GM12892 (cell line): ENCODE measurements around the gene IRGC.

Experiments
- POLR2A ChIP-seq: IDR thresholded peaks from 2 replicates; pipeline ENCODE4 v1.6.1; 2011; ENCODE audit warnings: low read depth, low read length, control low read depth
- POLR2AphosphoS5 ChIP-seq: IDR thresholded peaks from 2 replicates; pipeline ENCODE4 v1.6.1; 2011; ENCODE audit warnings: low read depth, low read length, control low read depth

DNA sequence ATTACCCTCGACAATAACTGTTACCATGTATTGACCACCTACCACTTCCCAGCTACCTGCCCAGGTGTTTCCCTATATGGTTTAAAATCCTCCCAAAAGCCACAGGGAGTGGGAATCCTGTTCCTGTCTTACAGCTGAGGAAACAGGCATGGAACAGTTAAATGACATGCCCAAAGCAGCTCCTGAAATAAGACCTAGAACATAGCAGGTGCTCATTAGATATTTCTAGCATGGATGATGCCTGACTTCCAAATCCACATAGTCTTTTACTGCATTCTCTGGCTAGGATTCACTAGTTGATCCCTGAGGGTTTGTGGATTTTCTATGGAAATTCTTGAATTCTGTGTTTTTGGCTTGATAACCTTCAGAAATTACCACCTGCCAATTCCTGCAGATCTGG is 51.9 kb downstream of the IRGC start:
- TF ChIP-seq POLR2AphosphoS5 = no peak
- TF ChIP-seq POLR2A = no peak
